T-helper 1 cell (primary cell): ENCODE results near the gene FANCE.

Experiments used
- DNase-seq, 5 donors: peaks; one replicate each; pipeline ENCODE4 v3.0.0-alpha.2; 2012 to 2020

The FANCE gene

DNA sequence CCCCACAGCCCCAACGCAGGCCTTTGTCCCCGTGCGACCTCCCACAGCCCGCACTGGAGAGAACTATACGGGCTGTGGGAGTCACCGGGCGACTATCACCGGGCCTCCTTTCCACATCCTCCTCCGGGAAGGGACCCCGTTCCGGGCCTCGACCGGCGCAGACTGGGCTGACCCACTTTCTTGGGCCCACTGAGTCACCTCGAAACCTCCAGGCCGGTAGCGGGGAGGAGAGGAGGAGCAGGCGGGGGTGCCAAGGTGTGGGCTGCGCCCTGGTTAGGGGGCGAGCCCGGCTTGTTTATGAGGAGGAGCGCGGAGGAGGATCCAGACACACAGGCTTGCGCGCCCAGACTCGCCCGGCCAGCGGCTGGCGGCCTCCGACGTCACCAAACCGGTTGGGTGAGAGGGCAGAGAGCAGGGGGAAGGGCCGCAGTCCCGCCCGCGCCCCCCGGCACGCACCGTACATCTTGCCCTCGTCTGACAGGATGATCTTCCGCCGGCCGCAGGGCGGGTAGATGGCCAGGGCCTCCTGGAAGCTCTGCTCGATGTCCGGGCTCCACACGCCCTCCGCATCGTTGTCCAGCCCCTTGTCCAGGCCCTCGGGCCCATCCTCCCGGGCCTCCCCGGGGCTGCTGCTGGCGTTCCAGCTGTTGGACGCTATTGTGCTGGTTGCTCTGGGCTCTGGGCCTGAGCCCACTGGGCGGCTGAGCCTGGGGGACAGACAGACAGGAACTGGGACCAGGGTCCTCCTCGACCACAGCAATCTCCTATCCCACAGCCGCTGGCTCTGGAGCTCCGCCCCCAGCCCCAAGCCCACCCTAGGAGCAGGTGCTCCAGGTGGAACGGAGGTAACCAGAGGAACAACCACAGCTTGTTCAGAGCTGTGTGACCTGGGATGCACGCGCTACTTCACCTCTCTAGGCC lies 34.1 kb downstream of the FANCE start:
- DNase-seq, result no peak

DNA sequence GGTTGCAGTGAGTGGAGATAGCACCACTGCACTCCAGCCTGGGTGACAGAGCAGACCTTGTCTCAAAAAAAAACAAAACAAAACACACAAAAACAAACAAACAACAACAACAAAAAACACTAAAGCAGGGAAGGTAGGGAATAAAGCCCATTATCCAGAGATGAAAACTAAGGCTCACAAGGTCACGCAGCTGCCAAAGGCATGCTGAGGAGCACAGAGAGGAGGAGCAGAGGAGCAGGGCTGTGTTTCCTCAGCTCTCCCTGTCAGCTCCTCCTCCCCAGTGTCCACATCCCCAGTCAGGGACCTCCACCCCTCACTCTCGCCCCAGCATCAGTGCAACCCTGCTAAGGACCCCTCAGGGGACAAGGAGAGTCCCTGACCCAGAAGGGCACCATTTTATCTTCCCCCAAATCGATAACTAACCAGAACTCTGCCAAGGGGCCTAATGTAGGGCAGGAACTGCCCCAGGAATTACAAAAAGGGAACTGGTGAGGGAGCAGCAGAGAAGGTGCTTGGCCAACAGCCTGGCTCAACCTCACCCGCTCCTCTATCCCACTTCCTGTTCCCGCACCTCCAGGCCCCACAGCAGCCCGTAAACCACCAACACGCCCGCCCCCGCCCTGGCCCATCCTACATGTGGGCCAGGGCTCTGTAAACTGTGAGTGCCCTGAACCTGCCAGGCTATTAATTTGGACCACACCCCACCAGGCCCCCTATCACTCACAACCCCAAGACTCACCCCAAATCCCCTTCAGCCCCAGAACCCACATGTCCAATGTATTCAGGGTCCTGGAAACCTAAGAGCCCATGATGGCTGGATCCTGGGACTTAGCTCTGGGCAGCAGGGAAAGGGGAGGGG lies 35.7 kb downstream of the FANCE start:
- no peak for DNase-seq

DNA sequence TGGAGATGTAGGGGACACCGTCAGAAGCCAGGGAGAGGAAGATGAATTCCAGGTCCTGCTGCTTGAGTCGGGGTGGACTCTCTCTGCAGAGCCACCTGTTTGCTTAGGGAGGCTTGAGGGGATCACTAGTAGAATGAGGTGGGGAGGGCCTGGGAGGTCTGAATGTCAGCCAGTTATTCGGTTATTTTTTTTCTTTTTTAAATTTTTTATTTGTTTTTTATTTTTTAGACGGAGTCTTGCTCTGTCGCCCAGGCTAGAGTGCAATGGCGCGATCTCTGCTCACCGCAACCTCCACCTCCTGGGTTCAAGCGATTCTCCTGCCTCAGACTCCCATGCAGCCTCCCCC lies 36.4 kb downstream of the FANCE start:
- DNase-seq, result no peak

DNA sequence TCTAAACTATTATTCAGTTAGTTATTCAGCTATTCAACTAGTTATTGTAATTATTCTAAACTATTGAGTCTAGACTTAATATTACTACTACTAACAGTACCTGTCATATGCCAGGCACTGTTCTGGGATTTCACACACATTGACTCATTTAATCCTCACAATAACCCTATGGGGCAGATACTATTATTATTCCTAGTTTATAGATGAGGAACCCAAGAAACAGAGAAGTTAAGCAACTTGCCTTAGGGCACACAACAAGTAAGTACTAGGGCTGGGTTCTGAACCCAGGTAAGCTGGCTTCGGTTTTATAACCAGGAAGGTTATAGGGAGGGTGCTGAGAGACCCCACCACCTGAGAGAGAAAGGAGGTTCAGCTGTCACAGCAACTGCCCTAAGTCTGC lies 36.9 kb downstream of the FANCE start:
- DNase-seq, result no peak

DNA sequence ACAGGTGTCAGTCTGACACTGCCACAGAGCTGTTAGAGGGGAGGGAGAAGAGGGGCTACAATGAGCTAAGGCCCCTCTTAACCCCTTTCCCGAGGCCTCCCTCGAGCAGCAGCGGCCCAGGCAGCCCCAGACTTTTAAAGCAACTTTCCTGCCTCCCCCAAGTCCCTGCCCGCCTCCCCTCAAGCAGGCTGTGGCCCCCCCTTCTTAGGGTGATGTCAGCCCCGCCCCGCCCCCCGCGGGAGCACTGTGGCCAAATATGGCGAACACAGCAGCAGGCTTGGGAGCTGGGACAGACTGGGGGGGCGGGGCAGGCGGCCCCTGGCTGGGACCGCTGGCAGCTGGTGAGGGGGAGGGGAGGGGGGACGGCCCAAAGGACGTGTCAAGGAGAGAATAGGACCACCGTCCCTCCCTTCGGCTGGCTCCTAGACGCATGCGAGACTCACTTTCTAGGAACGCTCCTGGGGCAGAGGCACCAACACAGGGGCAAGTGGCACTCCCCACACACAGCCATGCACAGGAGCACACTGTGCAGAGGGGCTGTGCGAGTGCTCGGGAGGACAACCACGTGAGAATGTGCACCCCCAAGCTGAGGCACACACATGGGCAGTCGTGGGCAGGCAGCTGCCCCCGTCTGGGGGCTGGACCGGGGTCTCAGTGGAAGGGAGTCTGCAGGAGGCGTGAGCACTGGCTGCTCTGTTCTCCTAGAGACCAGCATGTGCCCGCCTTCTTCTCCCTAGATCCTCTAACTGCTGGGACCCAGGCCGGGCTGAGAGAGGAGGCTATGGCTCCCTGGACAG lies 38.1 kb downstream of the FANCE start:
- DNase-seq, result no peak

DNA sequence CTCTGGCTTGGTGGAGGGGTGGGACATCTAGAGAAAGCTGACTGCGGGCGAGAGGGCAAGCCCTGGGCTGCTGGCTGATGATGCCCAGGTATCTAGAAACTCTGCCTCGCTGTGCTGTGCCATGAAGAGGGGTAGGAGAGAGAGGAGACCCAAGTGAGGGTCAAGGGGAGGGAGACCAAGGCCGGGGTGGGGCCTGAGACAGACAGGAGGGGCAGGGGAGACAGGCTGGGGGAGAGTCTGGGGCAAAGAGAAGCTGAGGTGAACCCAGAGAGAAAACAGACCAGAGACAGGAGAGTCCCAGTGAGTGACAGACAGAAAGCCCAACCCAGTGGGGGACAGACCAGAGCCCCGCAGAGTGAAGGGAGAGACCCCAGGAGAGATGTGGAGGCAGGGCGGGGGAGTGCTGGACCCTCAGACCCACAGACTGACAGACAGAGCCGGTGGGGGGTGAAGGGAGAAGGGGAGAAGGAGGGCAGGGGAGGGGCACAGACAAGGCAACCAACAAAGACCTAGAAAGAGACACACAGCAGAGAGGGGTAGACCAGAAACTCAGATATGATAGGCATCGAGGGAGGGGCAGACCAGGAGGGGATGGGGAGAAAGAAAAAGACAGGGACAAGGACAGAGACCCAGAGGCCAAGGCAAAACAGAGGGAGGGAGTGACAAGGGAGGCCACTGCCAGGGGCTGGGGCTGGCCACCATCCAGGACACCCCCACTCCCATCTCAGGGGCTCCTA lies 38.9 kb downstream of the FANCE start:
- DNase-seq, result no peak

DNA sequence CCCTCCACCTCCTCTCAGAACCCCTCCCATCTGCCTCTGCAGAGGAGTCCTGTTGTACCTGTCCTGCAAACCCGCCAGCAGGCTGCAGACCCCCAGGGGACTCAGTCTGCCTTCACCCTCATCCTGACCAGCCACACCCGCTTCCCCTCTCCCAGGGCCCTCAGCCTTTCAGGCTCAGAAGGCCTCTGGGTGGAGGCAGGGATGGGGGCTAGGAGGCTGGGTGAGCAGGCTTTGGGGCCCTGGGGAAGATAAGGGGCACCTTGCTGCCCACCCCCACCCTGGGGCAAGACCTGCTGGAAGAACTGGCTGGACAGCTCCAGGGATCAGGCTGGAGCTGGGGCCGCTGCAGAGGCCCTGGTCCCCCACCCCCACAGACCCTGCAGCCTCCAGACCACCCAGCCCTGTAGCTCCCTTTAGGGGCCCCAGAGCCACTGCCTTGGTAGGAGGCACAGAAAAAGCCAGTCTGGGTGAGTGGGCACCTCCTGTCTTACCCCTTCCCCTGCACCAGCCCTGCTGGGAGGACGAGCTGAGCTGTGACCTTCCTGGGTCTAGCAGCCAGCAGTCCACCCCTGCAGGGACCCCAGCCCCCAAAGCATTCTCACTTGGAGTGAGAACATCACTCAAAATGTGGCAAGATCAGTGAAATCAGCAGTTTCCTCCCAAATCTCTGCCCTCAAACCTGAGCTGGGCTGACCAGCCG lies 39.6 kb downstream of the FANCE start:
- DNase-seq, result no peak

DNA sequence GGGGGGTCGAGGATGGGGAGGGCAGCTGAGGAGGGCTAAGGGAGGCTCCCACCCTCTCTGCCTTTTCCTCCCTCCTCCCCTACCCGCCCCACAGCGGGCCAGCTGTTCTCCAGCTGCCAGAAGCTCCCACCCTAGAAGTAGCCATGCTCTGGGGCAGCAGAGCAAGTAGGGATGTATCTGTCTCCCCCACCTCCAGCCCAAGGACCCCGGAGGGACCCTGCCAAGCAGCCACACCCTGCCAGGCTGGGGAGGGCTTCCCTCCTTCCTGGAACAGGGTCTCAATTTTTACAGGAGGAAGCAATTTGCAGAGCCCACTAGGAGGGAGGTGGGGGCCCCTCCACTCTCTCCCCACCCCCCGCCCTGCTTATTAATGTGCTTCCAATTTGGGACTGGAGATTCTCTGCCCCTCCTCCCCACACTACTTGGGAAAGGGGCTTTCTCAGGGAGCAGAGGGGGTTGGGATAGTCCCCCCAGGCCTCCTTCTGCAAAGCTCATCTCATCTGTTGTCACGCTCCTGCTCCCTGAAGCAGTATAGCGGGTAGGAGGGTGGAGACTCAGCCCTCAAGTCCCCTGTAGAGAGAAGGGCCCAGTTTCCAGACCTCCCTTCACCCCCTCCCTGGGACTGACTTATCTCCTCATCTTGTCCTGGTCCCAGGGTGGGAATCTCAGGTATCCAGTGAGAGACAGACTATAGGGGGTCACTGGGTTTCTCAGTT lies 40.3 kb downstream of the FANCE start:
- no peak for DNase-seq

DNA sequence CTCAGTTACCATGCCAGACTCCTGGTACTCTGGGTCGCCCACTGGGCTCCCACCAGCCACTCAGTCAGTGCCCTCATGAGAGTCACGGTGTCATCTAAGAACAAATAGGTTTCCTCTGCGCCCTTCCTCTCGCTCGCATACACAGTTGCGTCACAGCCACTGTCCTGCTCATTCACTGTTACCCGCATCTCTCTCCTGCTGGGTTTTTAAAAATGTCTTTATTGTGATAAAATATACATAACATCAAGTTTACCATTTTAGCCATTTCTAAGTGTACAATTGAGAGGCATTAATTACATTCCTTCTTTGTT lies 40.8 kb downstream of the FANCE start:
- DNase-seq, result no peak

DNA sequence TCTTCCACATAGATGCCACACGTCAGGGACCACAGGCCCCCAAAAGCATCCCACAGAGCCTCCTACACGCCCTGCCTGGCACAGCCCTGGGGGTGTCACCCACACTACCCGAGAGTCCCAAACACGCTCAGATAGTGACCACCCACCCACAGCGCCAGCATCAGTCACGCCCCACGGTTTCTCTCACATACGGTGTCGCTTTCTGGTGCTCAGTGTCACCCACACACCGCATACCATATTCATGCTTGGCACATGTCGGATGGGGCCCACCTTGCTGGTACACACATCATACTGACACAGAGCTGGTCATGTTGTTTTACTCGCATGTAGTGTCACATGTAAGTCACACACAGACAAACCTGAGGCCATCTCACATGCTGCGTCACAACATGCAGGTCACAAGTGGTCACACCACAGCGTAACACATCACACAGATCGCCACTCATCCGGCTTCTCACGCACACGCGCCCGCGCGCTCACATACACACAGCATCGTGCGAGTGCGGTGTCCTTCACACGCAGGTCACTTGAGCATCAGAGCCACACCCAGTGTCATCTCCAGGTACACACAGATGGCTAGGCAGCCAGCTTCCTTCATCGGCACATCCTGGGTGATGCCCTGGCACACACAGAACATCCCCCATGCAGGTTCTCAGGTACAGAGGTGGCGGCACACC lies 41.3 kb downstream of the FANCE start:
- DNase-seq, result no peak

DNA sequence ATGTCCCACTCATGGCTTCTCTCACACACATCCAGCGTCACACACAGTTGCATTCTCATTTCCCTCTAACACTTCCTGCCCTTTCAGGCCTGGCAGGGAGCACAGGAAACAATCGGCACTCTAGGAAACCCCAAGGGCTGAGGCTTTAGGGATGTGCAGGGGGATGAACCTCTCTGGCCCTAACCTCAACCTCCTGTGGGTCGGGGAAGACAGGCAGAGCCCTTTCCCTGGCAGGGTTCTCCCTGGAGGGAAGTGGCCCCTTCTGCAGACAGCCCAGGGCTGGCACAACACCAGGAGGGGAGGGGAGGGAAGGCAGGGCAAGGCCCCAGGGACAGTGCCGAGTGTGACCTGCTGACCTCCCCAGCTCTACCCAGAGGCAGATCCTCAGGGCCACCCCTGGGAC lies 42.0 kb downstream of the FANCE start:
- DNase-seq, result no peak

DNA sequence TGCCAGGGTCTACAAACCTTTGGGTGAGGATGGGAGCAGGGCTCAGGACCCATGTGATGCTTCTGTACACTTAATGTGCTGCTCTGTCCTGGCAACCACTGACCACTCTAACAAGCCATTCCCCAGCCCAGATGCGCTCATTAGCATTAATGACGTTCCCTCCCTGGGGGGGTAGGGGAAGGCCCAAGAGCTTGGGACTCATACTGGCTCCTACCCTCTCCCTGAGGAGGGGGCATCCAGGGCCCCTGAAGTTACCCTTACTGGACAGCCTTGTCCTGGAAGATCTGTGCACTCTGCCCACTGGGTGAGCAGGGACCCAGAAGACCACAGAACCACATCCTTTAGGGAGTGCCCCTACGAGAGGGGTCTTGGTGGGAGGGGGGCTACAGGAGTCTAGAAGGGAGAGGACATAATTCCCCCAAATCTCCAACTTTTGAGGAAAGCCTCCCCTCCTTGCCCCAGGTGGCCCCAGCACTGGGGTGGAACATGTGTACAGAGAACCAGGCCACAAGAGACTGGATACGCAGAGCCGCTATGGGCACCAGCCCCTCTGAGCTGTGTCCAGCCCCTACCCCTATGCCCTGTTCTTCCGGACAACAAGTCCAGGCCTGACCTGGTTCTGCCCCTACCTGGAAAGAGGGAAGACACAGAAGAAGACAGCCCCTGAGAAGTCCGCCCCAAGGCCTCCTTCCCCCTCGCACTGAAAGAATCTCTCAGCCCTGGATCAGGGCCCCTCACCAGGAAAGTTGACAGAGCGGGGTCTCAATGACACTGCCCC lies 43.3 kb downstream of the FANCE start:
- DNase-seq, result no peak

DNA sequence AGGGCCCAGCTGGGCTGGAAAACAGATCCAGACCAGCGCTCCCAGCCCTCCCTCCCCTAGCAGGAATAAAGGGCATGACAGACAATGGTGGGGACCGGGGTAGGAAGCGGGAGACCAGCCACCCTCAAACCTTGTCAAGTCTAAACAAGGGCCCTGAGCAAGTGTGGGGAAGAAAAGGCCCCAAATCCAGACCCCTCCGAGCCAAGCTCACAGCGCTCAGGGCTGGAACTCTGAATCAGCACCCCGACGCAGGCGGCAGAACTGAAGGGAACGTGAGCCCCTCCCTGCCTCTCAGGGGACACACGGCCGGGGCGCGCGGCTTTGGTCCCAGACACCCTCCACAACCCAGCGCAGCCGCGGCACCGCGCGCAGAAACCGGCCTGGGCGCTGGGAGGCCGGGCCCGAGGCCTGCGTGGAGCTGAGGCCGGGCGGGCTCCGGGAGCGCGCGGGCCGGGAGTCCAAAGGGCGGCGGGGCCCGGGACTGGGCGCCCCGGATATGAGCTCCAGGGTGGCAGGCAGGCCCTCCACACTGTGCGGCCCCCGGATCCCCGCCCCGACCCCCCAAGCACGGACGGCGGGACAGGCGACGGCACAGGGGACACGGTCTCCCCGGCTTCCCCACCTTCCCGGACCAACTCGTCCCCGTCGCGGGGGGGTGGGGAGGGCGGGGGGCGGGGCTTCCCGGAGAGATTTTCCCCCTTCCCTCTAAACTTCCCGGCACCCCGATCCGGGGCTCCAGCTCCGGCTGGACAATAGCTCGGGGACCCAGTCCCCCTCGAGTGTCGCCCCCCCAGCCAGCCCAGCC lies 44.1 kb downstream of the FANCE start:
- DNase-seq, result no peak

DNA sequence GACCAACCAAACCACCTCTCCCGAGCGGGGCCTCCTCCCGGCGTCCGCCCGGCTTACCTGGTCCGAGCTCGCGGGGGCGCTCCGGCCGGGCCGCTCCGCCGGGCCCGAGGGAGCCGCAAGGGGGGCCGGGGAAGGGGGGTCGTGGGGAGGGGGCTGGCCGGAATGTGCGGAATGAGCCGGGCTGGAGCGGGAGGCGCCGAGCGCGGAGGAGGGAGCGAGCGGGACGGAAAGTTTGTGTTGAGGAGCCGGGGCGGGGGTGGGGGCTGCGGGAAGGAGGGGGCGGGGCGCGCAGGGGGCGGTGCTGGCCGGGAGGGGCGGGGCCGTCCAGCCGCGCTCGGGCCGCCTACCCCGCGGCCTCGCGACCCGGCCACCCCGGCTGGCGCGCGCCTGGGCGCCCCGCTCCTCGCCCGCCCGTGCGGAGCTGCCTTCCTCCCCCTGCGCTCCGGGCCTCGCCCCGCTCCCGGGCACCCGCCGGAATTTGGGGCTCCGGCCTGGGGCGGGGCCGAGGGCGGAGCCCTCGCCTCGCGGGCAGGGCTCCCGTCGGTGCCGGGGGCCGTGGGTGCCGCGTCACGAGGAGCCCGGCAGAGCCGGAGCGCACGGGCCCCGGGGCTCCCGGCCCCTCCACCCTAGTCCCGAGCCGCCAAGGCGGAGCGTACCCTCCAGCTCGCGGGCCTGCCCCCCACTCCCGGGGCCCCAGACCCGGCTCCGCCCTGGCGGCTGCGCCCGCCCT lies 44.9 kb downstream of the FANCE start, which contains the start of gene TEAD3:
TEAD3 (minus strand) TSS at position 239 of the 730 bp plus-strand sequence.
- DNase-seq, result peak; percentile 17 to 56 (median 27)

DNA sequence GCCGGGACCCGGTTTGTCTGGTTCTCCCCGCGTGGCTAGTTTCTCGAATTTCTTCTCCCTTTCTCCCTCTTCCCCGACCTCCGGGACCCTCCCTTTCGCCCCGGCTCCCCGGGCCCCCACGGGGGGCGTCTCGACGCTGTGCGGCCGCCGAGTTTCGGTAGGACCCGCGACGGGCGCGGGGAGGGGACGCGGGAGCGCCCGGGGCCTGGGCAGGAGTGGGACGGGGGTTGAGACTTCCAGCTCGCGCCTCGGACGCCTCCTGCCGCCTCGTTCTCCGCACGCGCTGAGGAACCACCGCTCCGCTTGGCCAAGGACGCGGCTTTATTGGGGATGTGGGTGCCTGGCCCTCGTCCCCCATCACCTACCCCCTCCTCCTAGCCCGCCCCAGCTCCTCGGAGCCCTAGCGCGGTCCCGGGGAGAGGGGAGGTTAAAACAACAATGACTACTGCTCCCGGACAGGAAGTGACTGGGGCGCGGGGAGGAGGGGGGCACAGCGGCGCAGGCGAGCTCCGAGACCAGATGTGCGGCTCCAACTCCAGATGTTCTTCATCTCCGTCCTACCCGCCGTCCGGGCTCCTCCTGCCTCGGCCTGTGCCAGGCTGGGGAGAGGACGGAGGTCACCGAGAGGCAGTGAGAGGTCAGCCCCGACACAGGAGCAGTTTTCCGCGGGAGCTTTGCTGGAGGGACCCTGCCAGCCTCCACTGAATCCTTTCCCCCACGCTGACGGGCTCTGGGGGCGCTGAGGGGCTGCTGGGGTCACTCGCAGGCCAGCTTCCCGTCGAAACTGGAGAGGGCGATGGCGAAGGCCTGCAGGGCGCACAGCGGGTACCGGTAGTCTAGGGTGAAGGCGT lies 45.7 kb downstream of the FANCE start:
- DNase-seq, result peak in 3 of 5 donors; percentile 19 to 37 (median 29)

DNA sequence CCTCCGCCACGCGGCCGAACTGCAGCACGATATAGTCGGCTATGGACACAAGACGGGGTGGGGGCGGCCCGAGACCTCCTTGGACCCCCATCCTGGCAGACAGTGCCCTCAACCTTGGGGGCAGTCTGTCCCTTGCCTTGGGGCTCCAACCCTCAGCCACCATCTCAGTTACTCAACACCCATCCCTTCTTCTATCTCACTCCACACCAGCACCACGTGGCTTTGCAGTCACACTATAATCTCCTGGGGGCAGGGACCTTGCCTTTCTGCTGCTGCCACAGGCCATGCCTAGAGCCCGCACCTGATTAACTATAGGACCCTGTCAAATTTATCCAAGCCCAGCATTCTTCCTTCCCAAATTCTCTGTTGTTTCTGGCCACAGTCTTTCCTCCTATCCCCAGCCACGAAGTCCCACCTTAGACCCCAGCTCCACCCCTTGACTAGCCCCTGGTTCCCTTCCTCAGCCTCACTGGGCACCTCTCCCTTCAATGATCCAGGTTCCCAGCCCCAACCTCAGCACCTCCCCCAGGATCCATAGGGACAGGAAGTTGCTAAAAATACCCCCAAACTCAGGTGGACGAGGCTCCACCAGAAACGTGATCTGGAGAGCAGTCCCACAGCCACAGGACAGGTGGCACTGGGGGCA lies 46.4 kb downstream of the FANCE start:
- DNase-seq, result no peak

DNA sequence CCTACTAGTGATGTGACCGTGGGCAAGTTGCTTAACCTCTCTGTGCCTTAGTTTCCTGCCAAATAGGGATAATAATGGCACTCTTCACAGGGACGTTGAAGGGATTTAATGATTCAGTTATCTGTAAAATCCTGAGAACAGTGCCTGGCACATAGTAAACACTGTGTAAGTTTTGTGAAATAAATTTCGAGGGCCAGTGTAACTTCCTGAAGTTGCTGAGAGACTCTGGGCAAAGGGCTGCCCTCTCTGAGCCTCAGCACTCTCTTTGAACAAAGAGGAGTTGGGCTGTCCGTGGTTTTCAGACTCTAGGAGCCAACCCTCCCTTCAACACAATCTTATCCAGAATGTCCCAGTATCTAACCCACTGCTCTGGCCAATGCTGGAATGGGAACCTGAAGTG lies 47.2 kb downstream of the FANCE start:
- no peak for DNase-seq
